OCI-LY7 (cell line): Measurements from ENCODE around the gene LHX3. TPM values are rescaled to one million over a fixed set of nuclear protein-coding genes. Genes with fewer than 3 reads are reported as not detected.

Source experiments
- BruUV-seq: library from RNA; stranded (reverse); fragments of 400-500 nt; replicated peaks from 2 replicates; lab custom pipeline; 2021; lab: Mats Ljungman, UMichigan
- CTCF ChIA-PET: fragments of 300-600 bp; sonication (Branson Sonifier 250); formaldehyde crosslinking; loops from one replicate; lab custom pipeline; 2022; ENCODE audit warnings: antibody characterized with exemption; ENCODE audit not compliant: unreplicated experiment; lab: Charles Lee
- POLR2A ChIA-PET: fragments of 300-600 bp; sonication (Branson Sonifier 250); formaldehyde crosslinking; loops from one replicate; lab custom pipeline; 2022; ENCODE audit warnings: antibody characterized with exemption; lab: Charles Lee
- DNase-seq: peaks from one replicate; pipeline ENCODE4 v3.0.0-alpha.2; 2015; ENCODE audit warnings: low spot score
- H2AFZ ChIP-seq: fragments of 200-600 bp; sonication (generic), shearing (Covaris generic); 2 replicates; pipeline ENCODE4 v1.6.1; 2014; ENCODE audit warnings: mild to moderate bottlenecking, antibody characterized with exemption, low read length, moderate library complexity
- H3K27ac ChIP-seq: fragments of 200-600 bp; sonication (generic); 2 replicates; pipeline ENCODE4 v1.5.1; 2014; ENCODE audit warnings: mixed run types, low read depth, mild to moderate bottlenecking, moderate library complexity, low read length, inconsistent platforms; ENCODE audit not compliant: poor library complexity, severe bottlenecking
- H3K36me3 ChIP-seq: fragments of 200-600 bp; sonication (generic); 2 replicates; pipeline ENCODE4 v1.6.1; 2014; ENCODE audit warnings: mild to moderate bottlenecking, antibody characterized with exemption, low read length, moderate library complexity, mixed read lengths; ENCODE audit not compliant: insufficient read depth
- H3K4me1 ChIP-seq: fragments of 200-600 bp; sonication (generic); 2 replicates; pipeline ENCODE4 v1.5.1; 2014; ENCODE audit warnings: mild to moderate bottlenecking, low read length; ENCODE audit not compliant: insufficient read depth, poor library complexity, severe bottlenecking
- H3K4me2 ChIP-seq: fragments of 200-600 bp; sonication (generic); 2 replicates; pipeline ENCODE4 v1.6.1; 2014; ENCODE audit warnings: mild to moderate bottlenecking, low read length
- H3K4me3 ChIP-seq: fragments of 200-600 bp; sonication (generic); 2 replicates; pipeline ENCODE4 v1.5.1; 2014; ENCODE audit warnings: mild to moderate bottlenecking, low read depth, low read length; ENCODE audit not compliant: poor library complexity, severe bottlenecking
- H3K79me2 ChIP-seq: fragments of 200-600 bp; sonication (generic); 2 replicates; pipeline ENCODE4 v1.6.1; 2016; ENCODE audit warnings: low read depth, mild to moderate bottlenecking, low read length, moderate library complexity, mixed read lengths; ENCODE audit not compliant: insufficient read depth
- H3K9me2 ChIP-seq: fragments of 200-600 bp; sonication (generic); 2 replicates; pipeline ENCODE4 v1.6.1; 2016; ENCODE audit warnings: mild to moderate bottlenecking, low read length, mixed read lengths; ENCODE audit not compliant: insufficient read depth
- H3K9me3 ChIP-seq: fragments of 200-600 bp; sonication (generic); 2 replicates; pipeline ENCODE4 v1.6.1; 2014; ENCODE audit warnings: mild to moderate bottlenecking, mixed run types, low read length, mixed read lengths
- H4K20me1 ChIP-seq: fragments of 200-600 bp; sonication (generic); 2 replicates; pipeline ENCODE4 v1.6.1; 2014; ENCODE audit warnings: mild to moderate bottlenecking, antibody characterized with exemption, low read length, moderate library complexity, mixed read lengths; ENCODE audit not compliant: insufficient read depth
- EZH2phosphoT487 ChIP-seq: fragments of 200-600 bp; sonication (generic); IDR thresholded peaks from 2 replicates; pipeline ENCODE4 v1.6.1; 2018; ENCODE audit warnings: low read depth, borderline replicate concordance, mild to moderate bottlenecking, mixed run types, antibody characterized with exemption, low read length, moderate library complexity, mixed read lengths
- intact Hi-C: fragments of 100-400 bp; cut with micrococcal nuclease; formaldehyde crosslinking; loops from one replicate; pipeline ENCODE4 v1.10.0; 2022; ENCODE audit not compliant: unreplicated experiment
- total RNA-seq, 2 experiments: library from RNA; depleted of rRNA in 1 of 2; stranded (reverse); fragments of >200 nt in 1 of 2; shearing (Covaris generic) in 1 of 2; gene quantifications; 2 replicates each; pipeline ENCODE4 v1.2.3, GENCODE V29; 2014 to 2022
- TF ChIP-seq, protein P1 (sequence below): fragments of 200-600 bp; sonication (generic); conservative IDR thresholded peaks from 2 replicates; pipeline ENCODE4 v1.5.1; 2014; ENCODE audit warnings: mild to moderate bottlenecking, antibody characterized with exemption, low read length, moderate library complexity, mixed read lengths

The LHX3 gene
- total RNA-seq, 2 experiments from 2014 or later: 0.15 TPM; not detected in 1

DNA sequence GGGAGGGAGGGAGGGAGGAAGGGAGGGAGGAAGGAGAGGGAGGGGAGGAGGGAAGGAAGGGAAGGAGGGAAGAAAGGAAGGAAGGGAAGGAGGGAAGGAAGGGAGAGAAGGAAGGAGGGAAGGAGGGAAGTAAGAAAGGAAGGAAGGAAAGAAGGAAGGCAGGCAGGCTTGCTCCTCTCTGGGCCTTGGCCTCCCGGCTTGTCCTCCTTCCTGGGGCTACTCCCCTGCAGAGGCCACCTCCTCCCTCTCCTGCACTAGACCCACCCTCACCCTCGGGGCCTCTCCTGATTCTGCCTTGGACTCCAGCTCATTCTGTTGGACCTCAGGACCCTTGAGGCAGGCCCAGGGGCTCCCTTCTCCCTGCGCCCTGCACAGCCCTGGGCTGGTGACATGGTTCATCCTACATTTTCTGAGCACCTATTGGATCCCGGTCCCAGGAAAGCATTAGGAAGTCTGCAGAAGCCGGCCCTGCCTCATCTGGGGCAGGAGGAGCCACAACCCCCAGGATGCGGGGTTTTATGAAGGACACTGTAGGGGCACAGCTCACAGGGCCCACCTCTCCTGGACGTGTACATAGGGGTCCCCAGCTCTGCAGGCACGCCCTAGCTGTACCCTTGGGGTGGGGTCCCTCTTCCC is 23.0 kb downstream of the LHX3 start:
- no peaks in the 10 kb centered on the region for H3K36me3 ChIP-seq
- ChIA-PET POLR2A (no interaction called here), CTCF (no interaction called here)
- TF ChIP-seq, protein P1, sequence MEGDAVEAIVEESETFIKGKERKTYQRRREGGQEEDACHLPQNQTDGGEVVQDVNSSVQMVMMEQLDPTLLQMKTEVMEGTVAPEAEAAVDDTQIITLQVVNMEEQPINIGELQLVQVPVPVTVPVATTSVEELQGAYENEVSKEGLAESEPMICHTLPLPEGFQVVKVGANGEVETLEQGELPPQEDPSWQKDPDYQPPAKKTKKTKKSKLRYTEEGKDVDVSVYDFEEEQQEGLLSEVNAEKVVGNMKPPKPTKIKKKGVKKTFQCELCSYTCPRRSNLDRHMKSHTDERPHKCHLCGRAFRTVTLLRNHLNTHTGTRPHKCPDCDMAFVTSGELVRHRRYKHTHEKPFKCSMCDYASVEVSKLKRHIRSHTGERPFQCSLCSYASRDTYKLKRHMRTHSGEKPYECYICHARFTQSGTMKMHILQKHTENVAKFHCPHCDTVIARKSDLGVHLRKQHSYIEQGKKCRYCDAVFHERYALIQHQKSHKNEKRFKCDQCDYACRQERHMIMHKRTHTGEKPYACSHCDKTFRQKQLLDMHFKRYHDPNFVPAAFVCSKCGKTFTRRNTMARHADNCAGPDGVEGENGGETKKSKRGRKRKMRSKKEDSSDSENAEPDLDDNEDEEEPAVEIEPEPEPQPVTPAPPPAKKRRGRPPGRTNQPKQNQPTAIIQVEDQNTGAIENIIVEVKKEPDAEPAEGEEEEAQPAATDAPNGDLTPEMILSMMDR: no peak
- TF ChIP-seq EZH2phosphoT487: no peak
- no peak overlapping the region for H3K27ac ChIP-seq
- no TSS peak for BruUV-seq
- intact Hi-C loops: no loop called here
- no peaks in the 10 kb centered on the region for H3K4me1 ChIP-seq
- H4K20me1 ChIP-seq: no peaks in the 10 kb centered on the region
- H3K79me2 ChIP-seq: no peaks in the 10 kb centered on the region
- no peak overlapping the region for H3K4me3 ChIP-seq
- DNase-seq: no peak
- no peak overlapping the region for H2AFZ ChIP-seq
- H3K4me2 ChIP-seq: no peak overlapping the region
- H3K9me2 ChIP-seq: no peaks in the 10 kb centered on the region
- no peaks in the 10 kb centered on the region for H3K9me3 ChIP-seq

DNA sequence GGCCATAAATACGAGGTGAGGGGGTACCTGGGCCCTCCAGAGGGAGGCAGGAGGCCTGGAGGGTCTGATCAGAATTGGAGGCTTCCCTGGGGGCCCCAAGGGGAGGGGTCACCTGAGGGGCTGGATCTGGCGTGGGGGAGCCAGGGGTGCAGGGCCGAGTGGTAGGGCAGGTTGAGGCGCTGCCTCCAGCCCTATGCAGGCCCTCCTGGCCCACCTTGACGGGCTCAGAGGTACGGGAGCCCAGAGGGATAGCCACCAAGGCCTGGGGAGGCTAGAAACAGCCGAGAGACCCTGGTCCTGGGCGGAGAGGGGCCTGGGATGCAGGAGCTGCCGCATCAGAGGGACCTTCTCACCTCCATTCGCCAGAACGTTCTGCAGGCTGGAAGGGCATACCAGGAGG is 24.3 kb downstream of the LHX3 start:
- no peak overlapping the region for H3K4me2 ChIP-seq
- no peaks in the 10 kb centered on the region for H3K9me3 ChIP-seq
- ChIA-PET POLR2A (interaction anchor here (0.5 kb wide), 1 partner anchor 13 kb away, joined by 4 read pairs; no protein-coding TSS in a partner anchor), CTCF (no interaction called here)
- no peak overlapping the region for H2AFZ ChIP-seq
- H3K27ac ChIP-seq: no peak overlapping the region
- DNase-seq: no peak
- TF ChIP-seq, protein P1: no peak
- TF ChIP-seq EZH2phosphoT487: no peak
- intact Hi-C loops: no loop called here
- H3K4me1 ChIP-seq: no peaks in the 10 kb centered on the region
- no peaks in the 10 kb centered on the region for H4K20me1 ChIP-seq
- no peaks in the 10 kb centered on the region for H3K36me3 ChIP-seq
- H3K9me2 ChIP-seq: no peaks in the 10 kb centered on the region
- no TSS peak for BruUV-seq
- H3K4me3 ChIP-seq: no peak overlapping the region
- no peaks in the 10 kb centered on the region for H3K79me2 ChIP-seq

DNA sequence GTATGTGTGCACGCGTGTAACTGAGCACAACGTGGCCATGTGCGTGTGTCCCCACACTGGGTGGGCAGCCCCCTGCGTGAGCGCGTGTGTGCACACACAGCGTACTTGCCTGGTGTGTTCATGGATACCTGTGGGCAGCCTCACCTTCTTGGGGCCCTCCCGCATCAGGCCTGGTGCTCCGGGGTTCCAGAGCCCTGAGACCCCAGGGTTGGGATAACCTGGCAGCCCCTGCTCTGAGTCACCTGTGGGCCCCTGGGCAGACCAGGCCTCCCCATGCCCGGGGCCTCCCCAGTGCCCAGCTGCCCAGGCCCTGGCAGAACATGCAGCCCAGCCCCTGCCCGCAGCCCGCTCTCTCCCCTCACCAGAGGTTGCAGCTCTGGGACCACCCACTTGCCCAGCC is 25.2 kb downstream of the LHX3 start:
- no peaks in the 10 kb centered on the region for H3K9me3 ChIP-seq
- H3K4me3 ChIP-seq: no peak overlapping the region
- BruUV-seq: no TSS peak
- no peaks in the 10 kb centered on the region for H3K36me3 ChIP-seq
- no peaks in the 10 kb centered on the region for H3K79me2 ChIP-seq
- TF ChIP-seq, protein P1: no peak
- TF ChIP-seq EZH2phosphoT487: no peak
- ChIA-PET CTCF (no interaction called here), POLR2A (no interaction called here)
- no peak overlapping the region for H2AFZ ChIP-seq
- intact Hi-C loops: no loop called here
- no peak overlapping the region for H3K27ac ChIP-seq
- H4K20me1 ChIP-seq: no peaks in the 10 kb centered on the region
- H3K4me1 ChIP-seq: no peaks in the 10 kb centered on the region
- no peak overlapping the region for H3K4me2 ChIP-seq
- DNase-seq: no peak
- no peaks in the 10 kb centered on the region for H3K9me2 ChIP-seq
